ENCODE results near the gene GMPR. TPM values are rescaled to one million over a fixed set of nuclear protein-coding genes. Genes with fewer than 3 reads are reported as not detected.
A peak's percentile ranks its signal among the peaks of the same experiment; 100 is the strongest.

The GMPR gene
- total and polyA plus RNA-seq, 4 experiments from 2014 or later, result 0.56 to 0.68 TPM; not detected in 2

DNA sequence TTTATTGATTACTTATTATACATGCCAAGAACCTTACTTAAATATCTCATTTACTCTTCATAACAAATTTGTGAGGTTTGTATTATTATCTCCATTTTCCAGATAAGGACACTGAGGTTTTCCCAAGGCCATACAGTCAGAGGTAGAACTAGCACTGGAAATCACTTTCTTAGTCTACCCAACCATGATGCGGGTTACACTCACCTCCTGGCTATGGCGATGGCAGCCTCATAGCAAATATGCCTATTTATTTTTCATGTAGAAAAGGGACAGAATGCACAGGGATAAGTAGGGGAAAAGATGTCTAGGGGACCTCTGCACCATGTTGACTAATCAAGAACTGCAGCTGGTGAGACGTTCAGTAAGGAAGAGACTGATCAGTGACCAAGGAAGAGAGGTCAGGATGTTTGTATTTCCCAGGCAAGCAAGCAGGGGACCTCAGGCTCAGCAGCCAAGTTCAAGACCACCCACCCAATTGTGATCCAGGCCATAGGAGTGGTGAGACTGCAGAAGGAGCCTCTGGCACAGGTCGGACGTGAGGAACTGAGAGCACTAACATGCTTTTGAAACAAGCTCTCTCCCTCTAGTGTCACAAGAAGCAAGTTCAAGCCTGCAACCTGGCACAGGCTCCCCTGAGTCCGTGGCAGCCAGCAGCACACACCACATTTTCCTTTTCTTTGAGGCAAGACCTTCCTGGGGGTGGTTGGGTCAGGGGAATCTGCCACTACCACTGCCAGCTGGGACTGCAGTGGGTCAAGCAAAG is 97.8 kb downstream of the GMPR start:
- no peak for DNase-seq
- H3K27me3 ChIP-seq (ENCODE audit: insufficient read depth, low read length), result no peaks in the 10 kb centered on the region
- Mint-ChIP-seq H3K36me3 (no peaks in the 10 kb centered on the region), H3K4me3 (no peak overlapping the region), H3K4me1 (peaks cover 0 to 13% (median 2%) of the 10 kb centered on the region in 4 donors), H3K27me3 (no peaks in the 10 kb centered on the region), H3K27ac (peak overlapping the region; percentile 0 to 79 (median 30)), H3K9me3 (no peaks in the 10 kb centered on the region)
- H3K4me3 ChIP-seq (ENCODE audit: low read length in 2 of 2), result no peak overlapping the region
- H3K36me3 ChIP-seq (ENCODE audit: insufficient read depth, low read length), result no peaks in the 10 kb centered on the region
- peaks cover 16% of the 10 kb centered on the region for H3K4me1 ChIP-seq (ENCODE audit: insufficient read depth, low read length)
- H3K27ac ChIP-seq (ENCODE audit: low read depth, low read length), result no peak overlapping the region
- intact Hi-C loops (cut with micrococcal nuclease), result no loop called here
- ChIA-PET CTCF (ENCODE audit: partially characterized antibody) (interaction anchor here (1.6 to 9.7 kb wide), 2 partner anchors 15 to 427 kb away, joined by 4 to 150 read pairs; no protein-coding TSS in a partner anchor), POLR2A (ENCODE audit: partially characterized antibody) (no interaction called here)
- H3K9me3 ChIP-seq (ENCODE audit: control insufficient read depth in 1 of 2, low read length in 2 of 2), result no peaks in the 10 kb centered on the region

DNA sequence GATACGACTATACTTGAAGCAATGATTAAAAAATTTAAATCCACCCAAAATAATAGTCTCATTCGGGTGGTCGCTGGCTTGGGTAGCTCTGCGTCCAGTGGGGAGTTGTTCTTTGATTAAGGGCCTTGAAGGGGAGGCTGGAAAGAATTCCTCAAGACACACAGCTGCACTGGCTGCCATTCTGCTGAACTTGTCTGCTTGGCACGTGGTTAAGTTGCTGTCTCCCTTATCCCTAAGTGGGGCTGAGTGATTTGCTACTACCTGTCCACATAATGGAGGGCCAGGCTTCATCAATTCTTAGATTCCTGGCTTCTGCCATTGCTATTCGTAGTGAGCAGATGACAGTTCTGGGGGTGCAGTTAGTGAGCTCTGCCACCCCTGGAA is 98.5 kb downstream of the GMPR start:
- ChIA-PET POLR2A (ENCODE audit: partially characterized antibody) (no interaction called here), CTCF (ENCODE audit: partially characterized antibody) (interaction anchor here (1.6 to 9.7 kb wide), 2 partner anchors 16 to 426 kb away, joined by 4 to 150 read pairs; no protein-coding TSS in a partner anchor)
- no peaks in the 10 kb centered on the region for H3K36me3 Mint-ChIP-seq
- H3K27ac ChIP-seq (ENCODE audit: low read depth, low read length), result no peak overlapping the region
- intact Hi-C loops (cut with micrococcal nuclease), result no loop called here
- H3K27me3 ChIP-seq (ENCODE audit: insufficient read depth, low read length), result no peaks in the 10 kb centered on the region
- H3K27ac Mint-ChIP-seq, result peak overlapping the region in 1 of 7 donors; percentile 56
- peaks cover 0 to 13% (median 2%) of the 10 kb centered on the region in 4 donors for H3K4me1 Mint-ChIP-seq
- H3K4me3 Mint-ChIP-seq, result no peak overlapping the region
- no peaks in the 10 kb centered on the region for H3K27me3 Mint-ChIP-seq
- no peak for DNase-seq
- no peaks in the 10 kb centered on the region for H3K9me3 ChIP-seq (ENCODE audit: control insufficient read depth in 1 of 2, low read length in 2 of 2)
- no peaks in the 10 kb centered on the region for H3K9me3 Mint-ChIP-seq
- H3K4me1 ChIP-seq (ENCODE audit: insufficient read depth, low read length), result peaks cover 9% of the 10 kb centered on the region
- H3K4me3 ChIP-seq (ENCODE audit: low read length in 2 of 2), result no peak overlapping the region
- no peaks in the 10 kb centered on the region for H3K36me3 ChIP-seq (ENCODE audit: insufficient read depth, low read length)

DNA sequence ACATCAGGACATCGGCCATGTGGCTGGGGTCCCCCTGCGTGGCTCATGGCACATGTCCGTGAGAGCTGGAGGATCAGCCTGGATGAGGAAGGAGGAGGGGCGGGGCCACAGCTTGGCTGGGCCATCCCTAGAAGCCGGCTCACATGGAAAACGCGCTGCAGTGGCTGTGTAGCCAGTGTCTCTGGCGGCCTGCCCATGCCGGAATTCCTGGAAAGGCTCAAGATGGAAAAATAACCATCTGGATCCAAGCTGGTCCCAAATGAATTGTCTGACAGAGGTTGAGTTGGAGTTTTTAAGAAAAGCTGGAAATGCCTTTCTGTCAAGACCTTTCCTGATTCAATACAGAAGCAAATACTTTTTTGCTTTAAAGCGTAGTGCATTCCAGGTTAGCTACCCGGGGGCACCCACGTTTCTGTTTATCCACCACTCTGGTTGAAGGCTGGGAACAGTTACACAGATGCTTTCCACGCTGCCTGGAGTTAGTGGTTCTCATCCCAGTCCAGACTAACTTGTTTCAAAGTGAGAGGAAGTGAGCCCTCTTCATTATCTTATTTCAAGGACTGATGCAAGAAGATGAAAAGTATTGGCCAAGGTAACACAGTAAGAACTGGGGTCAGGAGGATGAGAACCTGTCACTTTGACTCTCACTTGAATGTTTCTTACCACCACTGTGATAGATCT is 99.0 kb downstream of the GMPR start:
- CTCF ChIA-PET (ENCODE audit: partially characterized antibody), result interaction anchor here (1.6 to 9.7 kb wide), 2 partner anchors 16 to 426 kb away, joined by 4 to 150 read pairs; no protein-coding TSS in a partner anchor
- peak overlapping the region in 2 of 7 donors; percentile 59 to 68 for H3K27ac Mint-ChIP-seq
- H3K36me3 Mint-ChIP-seq, result no peaks in the 10 kb centered on the region

DNA sequence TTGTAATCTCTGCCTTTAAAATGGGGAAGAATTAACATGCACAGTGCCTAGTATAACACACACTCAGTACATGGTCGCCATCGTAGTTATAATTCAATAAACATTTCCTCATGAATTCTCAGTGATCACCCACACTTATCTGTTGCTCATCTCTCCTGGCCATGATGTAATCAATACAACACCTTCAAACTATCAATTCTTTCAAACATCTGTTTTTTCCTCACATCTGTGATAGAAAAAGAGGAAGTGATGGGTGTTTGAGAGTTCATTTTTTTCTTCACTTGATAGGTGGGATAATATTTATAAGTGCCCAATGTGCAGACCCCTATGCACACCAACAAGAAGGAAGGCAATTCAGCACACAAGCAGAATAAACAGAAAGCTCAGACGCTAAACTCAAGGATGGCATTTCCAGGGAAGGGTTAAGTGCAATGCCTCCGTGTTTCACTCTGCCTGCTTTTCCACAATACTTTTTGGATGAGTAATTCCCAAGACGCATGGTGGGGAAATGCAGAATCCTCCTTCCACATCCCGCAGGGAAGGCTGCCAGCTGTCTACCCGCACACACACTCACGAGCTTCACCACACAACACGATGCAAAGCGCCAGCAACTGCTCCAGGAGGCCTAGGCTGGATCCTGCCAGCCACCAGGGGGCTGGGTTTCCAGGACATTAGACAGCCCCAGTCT is 100.3 kb downstream of the GMPR start:
- no peaks in the 10 kb centered on the region for H3K9me3 ChIP-seq (ENCODE audit: control insufficient read depth in 1 of 2, low read length in 2 of 2)
- H3K4me3 Mint-ChIP-seq, result no peak overlapping the region
- no peaks in the 10 kb centered on the region for H3K9me3 Mint-ChIP-seq
- H3K27ac Mint-ChIP-seq, result peak overlapping the region in 2 of 7 donors; percentile 17 to 65
- H3K27ac ChIP-seq (ENCODE audit: low read depth, low read length), result no peak overlapping the region
- DNase-seq, result no peak
- H3K4me1 Mint-ChIP-seq, result peaks cover 0 to 13% (median 3%) of the 10 kb centered on the region in 4 donors
- ChIA-PET POLR2A (ENCODE audit: partially characterized antibody) (no interaction called here), CTCF (ENCODE audit: partially characterized antibody) (interaction anchor here (0.8 to 1.5 kb wide), 4 partner anchors 19 to 433 kb away, joined by 3 read pairs; no protein-coding TSS in a partner anchor)
- H3K4me1 ChIP-seq (ENCODE audit: insufficient read depth, low read length), result no peaks in the 10 kb centered on the region
- no peaks in the 10 kb centered on the region for H3K27me3 ChIP-seq (ENCODE audit: insufficient read depth, low read length)
- H3K4me3 ChIP-seq (ENCODE audit: low read length in 2 of 2), result no peak overlapping the region
- intact Hi-C loops (cut with micrococcal nuclease), result no loop called here
- no peaks in the 10 kb centered on the region for H3K36me3 ChIP-seq (ENCODE audit: insufficient read depth, low read length)
- H3K36me3 Mint-ChIP-seq, result no peaks in the 10 kb centered on the region
- H3K27me3 Mint-ChIP-seq, result no peaks in the 10 kb centered on the region

More for the DNA sequence above, 99.0 kb downstream of the GMPR start:
- Mint-ChIP-seq H3K27me3 (no peaks in the 10 kb centered on the region), H3K4me3 (no peak overlapping the region), H3K4me1 (peaks cover 0 to 13% (median 2%) of the 10 kb centered on the region in 4 donors), H3K9me3 (no peaks in the 10 kb centered on the region)
- Histone ChIP-seq H3K27me3 (ENCODE audit: insufficient read depth, low read length) (no peaks in the 10 kb centered on the region), H3K27ac (ENCODE audit: low read depth, low read length) (no peak overlapping the region), H3K4me1 (ENCODE audit: insufficient read depth, low read length) (peaks cover 4% of the 10 kb centered on the region), H3K9me3 (ENCODE audit: control insufficient read depth in 1 of 2, low read length in 2 of 2) (no peaks in the 10 kb centered on the region), H3K36me3 (ENCODE audit: insufficient read depth, low read length) (no peaks in the 10 kb centered on the region), H3K4me3 (ENCODE audit: low read length in 2 of 2) (no peak overlapping the region)
- POLR2A ChIA-PET (ENCODE audit: partially characterized antibody), result interaction anchor here (0.5 kb wide), 1 partner anchor 98 kb away, joined by 3 read pairs; no protein-coding TSS in a partner anchor
- no peak for DNase-seq
- intact Hi-C loops (cut with micrococcal nuclease), result no loop called here

DNA sequence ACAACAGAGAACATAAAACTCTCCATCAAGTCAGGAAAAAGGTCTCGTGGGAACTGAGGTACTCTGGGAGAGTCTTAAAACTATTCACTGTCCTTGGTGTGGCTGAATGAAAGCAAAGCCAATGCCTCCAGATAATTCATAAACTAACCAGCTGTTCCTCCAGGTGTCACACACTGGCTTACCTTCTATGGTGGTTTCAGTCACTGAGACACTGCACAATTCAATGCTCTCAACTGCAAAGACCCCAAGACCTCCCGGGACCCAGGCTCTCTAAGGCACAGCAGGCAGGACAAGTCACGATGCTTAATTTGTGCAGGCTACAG is 100.8 kb downstream of the GMPR start:
- intact Hi-C loops (cut with micrococcal nuclease), result no loop called here
- Histone ChIP-seq H3K4me1 (ENCODE audit: insufficient read depth, low read length) (no peaks in the 10 kb centered on the region), H3K27ac (ENCODE audit: low read depth, low read length) (no peak overlapping the region), H3K27me3 (ENCODE audit: insufficient read depth, low read length) (no peaks in the 10 kb centered on the region), H3K9me3 (ENCODE audit: control insufficient read depth in 1 of 2, low read length in 2 of 2) (no peaks in the 10 kb centered on the region), H3K36me3 (ENCODE audit: insufficient read depth, low read length) (no peaks in the 10 kb centered on the region), H3K4me3 (ENCODE audit: low read length in 2 of 2) (no peak overlapping the region)
- CTCF ChIA-PET (ENCODE audit: partially characterized antibody), result interaction anchor here (0.8 to 1.5 kb wide), 4 partner anchors 18 to 432 kb away, joined by 3 read pairs; no protein-coding TSS in a partner anchor
- H3K27ac Mint-ChIP-seq, result peak overlapping the region in 4 of 7 donors; percentile 8 to 89 (median 67)
- H3K4me3 Mint-ChIP-seq, result no peak overlapping the region
- DNase-seq, result no peak
- H3K9me3 Mint-ChIP-seq, result no peaks in the 10 kb centered on the region
- H3K27me3 Mint-ChIP-seq, result no peaks in the 10 kb centered on the region
- H3K36me3 Mint-ChIP-seq, result no peaks in the 10 kb centered on the region
- peaks cover 0 to 13% (median 4%) of the 10 kb centered on the region in 4 donors for H3K4me1 Mint-ChIP-seq
- POLR2A ChIA-PET (ENCODE audit: partially characterized antibody), result no interaction called here

DNA sequence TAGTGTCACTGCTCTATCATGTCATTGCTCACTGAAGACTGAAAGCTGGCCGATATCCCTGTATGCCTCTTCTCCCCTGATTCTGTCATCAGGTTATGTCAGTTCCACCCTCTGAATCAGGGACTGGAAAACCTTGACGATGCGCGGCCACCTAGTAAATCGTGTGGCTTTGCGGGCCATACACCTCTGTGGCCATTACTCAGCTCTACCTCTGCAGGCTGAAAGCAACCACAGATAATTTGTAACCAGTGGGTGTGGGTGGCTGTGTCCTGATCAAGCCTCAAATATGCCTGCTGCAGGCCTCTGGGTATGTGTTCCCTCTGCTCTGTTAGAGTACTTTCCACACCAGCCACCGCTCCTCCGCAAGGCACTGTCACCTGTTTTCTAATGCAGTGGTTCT is 105.2 kb downstream of the GMPR start:
- Mint-ChIP-seq H3K4me3 (no peak overlapping the region), H3K27me3 (no peaks in the 10 kb centered on the region), H3K4me1 (peaks cover 0 to 12% (median 3%) of the 10 kb centered on the region in 4 donors), H3K27ac (no peak overlapping the region), H3K9me3 (no peaks in the 10 kb centered on the region), H3K36me3 (peaks cover 0 to 3% of the 10 kb centered on the region in 2 donors)
- Histone ChIP-seq H3K27me3 (ENCODE audit: insufficient read depth, low read length) (no peaks in the 10 kb centered on the region), H3K4me3 (ENCODE audit: low read length in 2 of 2) (no peak overlapping the region), H3K4me1 (ENCODE audit: insufficient read depth, low read length) (no peaks in the 10 kb centered on the region), H3K27ac (ENCODE audit: low read depth, low read length) (no peak overlapping the region), H3K36me3 (ENCODE audit: insufficient read depth, low read length) (no peaks in the 10 kb centered on the region), H3K9me3 (ENCODE audit: control insufficient read depth in 1 of 2, low read length in 2 of 2) (no peaks in the 10 kb centered on the region)
- DNase-seq, result no peak
- ChIA-PET POLR2A (ENCODE audit: partially characterized antibody) (no interaction called here), CTCF (ENCODE audit: partially characterized antibody) (no interaction called here)
- intact Hi-C loops (cut with micrococcal nuclease), result no loop called here

DNA sequence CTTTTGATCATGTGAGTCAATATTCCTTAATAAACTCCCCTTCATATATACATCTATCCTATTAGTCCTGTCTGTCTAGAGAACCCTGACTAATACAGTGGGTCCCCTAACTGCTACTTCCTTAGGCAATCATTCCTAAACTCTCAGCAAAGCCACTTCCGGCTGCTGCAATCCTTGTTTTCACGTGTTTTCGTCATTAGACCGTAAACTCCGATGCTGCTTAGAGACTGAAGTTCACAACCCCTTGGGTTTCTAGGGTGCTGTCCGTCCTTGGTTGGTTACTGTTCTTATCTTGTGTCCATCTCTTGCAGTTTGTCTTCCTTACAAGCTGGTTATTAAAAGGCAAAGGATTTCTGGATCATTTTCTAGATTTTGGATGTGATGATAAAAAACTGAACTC is 106.4 kb downstream of the GMPR start:
- Mint-ChIP-seq H3K4me3 (no peak overlapping the region), H3K9me3 (no peaks in the 10 kb centered on the region), H3K27ac (peak overlapping the region in 3 of 7 donors; percentile 9 to 52 (median 9)), H3K36me3 (peaks cover 0 to 7% of the 10 kb centered on the region in 2 donors), H3K4me1 (peaks cover 0 to 7% (median 2%) of the 10 kb centered on the region in 4 donors), H3K27me3 (no peaks in the 10 kb centered on the region)
- no peak overlapping the region for H3K4me3 ChIP-seq (ENCODE audit: low read length in 2 of 2)
- intact Hi-C loops (cut with micrococcal nuclease), result no loop called here
- no peak overlapping the region for H3K27ac ChIP-seq (ENCODE audit: low read depth, low read length)
- no peaks in the 10 kb centered on the region for H3K9me3 ChIP-seq (ENCODE audit: control insufficient read depth in 1 of 2, low read length in 2 of 2)
- ChIA-PET POLR2A (ENCODE audit: partially characterized antibody) (no interaction called here), CTCF (ENCODE audit: partially characterized antibody) (interaction anchor here (1.3 kb wide), 1 partner anchor 13 kb away, joined by 4 read pairs; no protein-coding TSS in a partner anchor)
- DNase-seq, result no peak
- H3K36me3 ChIP-seq (ENCODE audit: insufficient read depth, low read length), result no peaks in the 10 kb centered on the region
- H3K4me1 ChIP-seq (ENCODE audit: insufficient read depth, low read length), result no peaks in the 10 kb centered on the region
- no peaks in the 10 kb centered on the region for H3K27me3 ChIP-seq (ENCODE audit: insufficient read depth, low read length)

Data from CD4-positive, alpha-beta memory T cell (primary cell).